Epithelial cell of umbilical artery (primary cell): ENCODE results near the gene HLA-DQA1. TPM values are rescaled to one million over a fixed set of nuclear protein-coding genes. Genes with fewer than 3 reads are reported as not detected.

Source experiments
- total RNA-seq: library from RNA; depleted of rRNA; stranded (reverse); fragments of >200 nt; gene quantifications from 2 replicates; pipeline ENCODE4 v1.2.3, GENCODE V29; 2014

The HLA-DQA1 gene
- total RNA-seq = not detected in 2 replicates

DNA sequence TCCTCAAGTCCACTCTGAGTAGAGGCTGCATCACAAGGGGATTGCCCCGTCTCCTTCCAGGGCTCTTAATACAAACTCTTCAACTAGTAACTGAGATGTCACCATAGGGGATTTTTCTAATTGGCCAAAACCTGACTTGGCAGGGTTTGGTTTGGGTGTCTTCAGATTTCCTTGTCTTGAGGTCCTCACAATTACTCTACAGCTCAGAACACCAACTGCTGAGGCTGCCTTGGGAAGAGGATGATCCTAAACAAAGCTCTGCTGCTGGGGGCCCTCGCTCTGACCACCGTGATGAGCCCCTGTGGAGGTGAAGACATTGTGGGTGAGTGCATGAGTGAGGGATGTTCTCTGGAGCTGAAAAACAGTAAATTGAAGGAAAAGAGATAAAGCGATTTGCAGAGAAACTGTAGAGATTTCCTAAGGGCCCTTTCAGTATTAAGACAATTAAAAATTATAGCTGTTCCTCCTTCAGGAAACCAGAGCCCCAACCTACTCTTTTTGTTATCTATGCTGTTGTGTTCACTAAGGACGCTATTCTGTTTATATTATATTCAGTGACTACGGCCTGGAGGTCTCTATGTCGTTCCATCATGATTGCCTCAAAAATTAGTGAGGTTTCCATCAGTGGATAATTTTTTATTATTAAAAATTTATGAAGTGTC, at the start of gene HLA-DQA1:
Gene HLA-DQA1, plus strand, starts transcription at position 188 of the 662 bp plus-strand sequence. Its CDS starts 53 bp downstream, at position 241.

DNA sequence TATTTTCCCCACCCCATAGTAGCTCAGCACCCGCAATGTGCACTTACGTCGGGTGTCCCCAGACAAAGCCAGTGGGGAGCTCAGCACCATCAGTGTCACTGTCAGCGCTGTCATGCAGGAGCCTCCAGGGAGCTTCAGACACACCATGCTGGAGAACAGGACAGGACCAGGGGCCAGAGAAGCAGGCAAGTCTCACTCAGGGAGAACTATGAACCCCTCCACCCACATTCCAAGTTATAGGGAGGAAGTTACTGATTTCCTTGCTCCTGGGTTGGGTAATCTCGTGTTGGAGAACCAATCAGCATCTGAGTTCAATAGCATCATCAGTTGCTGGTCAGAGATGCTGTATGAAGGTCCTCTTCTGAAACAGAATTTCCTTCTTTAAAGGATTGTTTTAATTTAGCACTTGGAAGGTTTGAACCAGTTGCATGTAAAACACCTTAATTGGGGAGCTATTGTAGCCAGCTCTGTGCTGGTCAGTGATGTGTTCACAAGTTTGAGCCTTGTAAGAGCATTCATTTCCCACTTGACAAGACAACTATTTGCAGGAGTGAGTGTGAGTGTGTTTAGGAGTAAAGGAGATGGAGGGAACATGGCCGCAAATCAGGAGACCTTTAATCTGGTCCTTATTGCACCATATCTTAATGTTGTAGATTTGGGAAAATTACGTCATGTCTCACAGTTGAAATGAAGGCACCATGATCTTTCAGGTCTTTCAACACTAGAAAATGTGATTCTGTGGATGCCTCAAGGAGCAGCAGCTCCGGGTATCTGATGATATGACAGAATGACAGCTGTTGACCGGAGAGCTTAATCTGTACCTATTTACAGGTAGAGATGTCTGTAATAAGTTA, 47.4 kb upstream of the HLA-DQA1 start, which contains the start of gene HLA-DRB1:
Gene HLA-DRB1, minus strand, starts transcription at position 253 of the 854 bp plus-strand sequence. Its CDS starts 106 bp downstream, at position 147.

DNA sequence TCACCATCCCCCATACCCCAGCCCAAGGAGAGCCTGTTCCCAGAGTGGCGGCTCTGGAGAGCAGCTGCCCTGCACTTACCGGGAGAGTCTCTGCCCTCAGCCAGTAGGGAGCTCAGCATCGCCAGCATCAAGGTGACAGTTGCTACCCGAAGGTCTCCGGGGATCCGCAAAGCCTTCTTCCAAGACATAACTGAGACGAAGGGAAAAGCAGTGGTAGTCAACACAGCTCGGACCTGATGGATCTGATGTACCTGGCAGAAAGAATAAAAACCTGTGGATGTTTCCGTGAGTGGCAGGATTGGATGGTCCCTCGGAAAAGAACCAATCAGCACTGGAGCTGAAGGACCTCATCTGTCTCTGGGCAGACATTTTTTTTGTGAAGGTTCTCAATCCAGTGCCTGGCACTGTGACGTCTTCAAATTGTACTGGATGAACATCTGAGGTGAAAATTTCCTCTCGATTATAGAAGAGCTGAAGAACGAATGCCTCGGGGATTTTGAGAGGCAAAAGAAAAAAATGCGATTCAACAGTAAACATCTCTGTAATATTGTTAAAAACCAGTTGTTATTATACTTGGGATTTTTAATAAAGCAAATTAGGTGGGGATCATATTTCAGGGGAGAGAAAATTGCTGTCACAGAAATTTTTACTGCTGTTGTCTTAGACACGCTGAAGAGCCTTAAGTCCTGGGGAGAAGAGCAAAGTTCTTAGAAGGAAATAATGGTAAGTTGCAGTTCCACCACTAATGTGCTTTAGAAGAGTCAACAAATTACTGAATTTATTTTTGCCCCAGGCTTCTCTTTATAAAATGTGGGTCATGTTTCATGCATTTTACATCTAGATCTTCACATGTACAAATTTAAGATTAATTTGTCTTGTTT, 29.5 kb downstream of the HLA-DQA1 start, which contains the start of gene HLA-DQB1:
Gene HLA-DQB1, minus strand, starts transcription at position 238 of the 881 bp plus-strand sequence. Its CDS starts 50 bp downstream, at position 188.

Other genes with a start within 250 kb of the HLA-DQA1 start
- not detected in 2 replicates for gene BTNL2, start 230.2 kb upstream of the HLA-DQA1 start, total RNA-seq
- not detected in 2 replicates for gene HLA-DRA, start 197.5 kb upstream of the HLA-DQA1 start, total RNA-seq
- not detected in 2 replicates for gene HLA-DRB5, start 107.1 kb upstream of the HLA-DQA1 start, total RNA-seq
- gene HLA-DRB1, start 47.6 kb upstream of the HLA-DQA1 start, total RNA-seq = 0.32 and 2.3 TPM in 2 replicates
- gene HLA-DQB1, start 29.3 kb downstream of the HLA-DQA1 start, total RNA-seq = not detected in 2 replicates
- gene HLA-DQA2, start 104.0 kb downstream of the HLA-DQA1 start, total RNA-seq = not detected in 2 replicates
- not detected in 2 replicates for gene HLA-DQB2, start 126.1 kb downstream of the HLA-DQA1 start, total RNA-seq
- not detected in 2 replicates for gene HLA-DOB, start 179.6 kb downstream of the HLA-DQA1 start, total RNA-seq
- 5.8 and 25.1 TPM in 2 replicates for gene TAP2, start 201.3 kb downstream of the HLA-DQA1 start, total RNA-seq
- 34.1 and 117 TPM in 2 replicates for gene PSMB8, start 206.6 kb downstream of the HLA-DQA1 start, total RNA-seq
- gene TAP1, start 216.3 kb downstream of the HLA-DQA1 start, total RNA-seq = 26.0 and 112 TPM in 2 replicates
- 8.8 and 89.1 TPM in 2 replicates for gene PSMB9, start 216.8 kb downstream of the HLA-DQA1 start, total RNA-seq